HG03457 (cell line): ENCODE data around the gene MBP.
A peak's percentile ranks its signal among the peaks of the same experiment; 100 is the strongest.

Experiments used
- ATAC-seq: cut with Tn5 transposase; IDR thresholded peaks from one replicate; pipeline ENCODE4 v1.9.1; 2021; ENCODE audit warnings: moderate number of reproducible peaks; ENCODE audit not compliant: unreplicated experiment

The MBP gene

GRCh38 chr18:77103187-77103850 is 29.3 kb downstream of the MBP start:
- ATAC-seq, result no peak

- ATAC-seq, result peak; percentile 63
Observed at GRCh38 chr18:77102259-77103040, 30.1 kb downstream of the MBP start.

DNA sequence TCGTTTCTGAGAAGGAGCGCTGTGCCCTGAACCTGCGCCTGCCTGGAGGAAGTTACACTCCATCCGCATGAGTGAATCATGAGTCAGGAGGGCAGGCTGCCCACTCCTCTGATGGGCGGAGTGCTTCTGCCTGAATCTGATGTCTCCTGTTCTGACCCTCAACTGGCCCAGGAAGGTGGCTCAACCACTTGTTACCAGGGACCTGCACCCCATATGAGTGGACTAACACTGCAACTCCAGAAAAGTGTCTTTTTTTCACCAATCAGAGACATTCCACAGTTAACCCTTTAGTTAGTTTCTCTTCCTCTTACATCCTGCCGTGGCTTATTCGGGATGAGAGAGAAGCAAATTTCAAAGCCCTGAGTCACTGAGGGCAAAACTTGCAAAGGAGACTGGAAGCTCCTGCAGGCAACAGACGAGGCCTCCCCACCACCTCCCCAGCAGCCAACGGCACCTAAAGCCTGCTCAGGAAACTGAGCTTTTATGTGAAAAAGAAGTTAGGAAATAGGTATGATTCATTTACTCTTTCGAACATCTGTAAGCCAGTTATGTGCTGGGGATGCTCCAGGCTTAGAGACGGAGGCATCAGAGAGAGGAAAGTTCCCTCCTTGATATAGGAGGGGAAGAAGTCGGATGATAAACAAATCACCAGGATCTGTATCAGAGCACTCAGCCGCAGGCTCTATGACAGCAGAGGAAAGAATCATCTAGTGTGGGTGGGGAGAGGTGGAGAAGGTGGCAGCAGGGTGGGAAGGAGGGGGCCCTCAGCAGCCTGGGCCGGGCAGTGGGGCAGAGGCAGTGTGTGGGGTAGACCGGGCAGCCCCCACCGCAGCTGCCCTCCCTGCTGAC is 30.9 kb downstream of the MBP start:
- peak; percentile 33 for ATAC-seq

DNA sequence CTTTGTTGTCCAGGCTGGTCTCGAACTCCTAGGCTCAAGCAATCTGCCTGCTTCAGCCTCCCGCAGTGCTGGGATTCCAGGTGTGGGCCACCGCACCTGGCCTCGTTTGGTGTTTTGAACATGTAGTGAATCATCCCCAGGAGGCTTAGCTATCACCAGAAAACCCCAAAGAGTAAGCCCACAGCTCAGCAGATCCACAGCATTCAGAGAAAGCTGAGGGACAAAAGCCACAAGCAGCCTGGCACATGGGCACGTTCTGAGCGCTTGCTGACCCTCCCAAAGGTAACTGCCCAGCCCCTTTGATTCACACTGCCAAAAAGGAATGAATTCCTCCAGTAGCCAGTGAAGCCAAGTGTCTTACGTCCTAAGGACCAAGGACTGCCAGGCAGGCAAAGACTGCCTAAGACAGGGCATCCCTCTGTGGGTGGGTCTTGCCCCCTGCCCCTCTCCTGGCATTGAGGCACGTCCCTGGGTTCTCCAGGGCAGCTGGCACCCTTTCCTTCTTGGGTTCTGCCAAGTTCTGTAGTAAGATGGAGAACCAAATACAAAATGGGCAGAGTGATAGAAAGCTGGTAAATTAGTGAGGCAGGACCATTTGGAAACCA is 31.7 kb downstream of the MBP start:
- ATAC-seq, result no peak

DNA sequence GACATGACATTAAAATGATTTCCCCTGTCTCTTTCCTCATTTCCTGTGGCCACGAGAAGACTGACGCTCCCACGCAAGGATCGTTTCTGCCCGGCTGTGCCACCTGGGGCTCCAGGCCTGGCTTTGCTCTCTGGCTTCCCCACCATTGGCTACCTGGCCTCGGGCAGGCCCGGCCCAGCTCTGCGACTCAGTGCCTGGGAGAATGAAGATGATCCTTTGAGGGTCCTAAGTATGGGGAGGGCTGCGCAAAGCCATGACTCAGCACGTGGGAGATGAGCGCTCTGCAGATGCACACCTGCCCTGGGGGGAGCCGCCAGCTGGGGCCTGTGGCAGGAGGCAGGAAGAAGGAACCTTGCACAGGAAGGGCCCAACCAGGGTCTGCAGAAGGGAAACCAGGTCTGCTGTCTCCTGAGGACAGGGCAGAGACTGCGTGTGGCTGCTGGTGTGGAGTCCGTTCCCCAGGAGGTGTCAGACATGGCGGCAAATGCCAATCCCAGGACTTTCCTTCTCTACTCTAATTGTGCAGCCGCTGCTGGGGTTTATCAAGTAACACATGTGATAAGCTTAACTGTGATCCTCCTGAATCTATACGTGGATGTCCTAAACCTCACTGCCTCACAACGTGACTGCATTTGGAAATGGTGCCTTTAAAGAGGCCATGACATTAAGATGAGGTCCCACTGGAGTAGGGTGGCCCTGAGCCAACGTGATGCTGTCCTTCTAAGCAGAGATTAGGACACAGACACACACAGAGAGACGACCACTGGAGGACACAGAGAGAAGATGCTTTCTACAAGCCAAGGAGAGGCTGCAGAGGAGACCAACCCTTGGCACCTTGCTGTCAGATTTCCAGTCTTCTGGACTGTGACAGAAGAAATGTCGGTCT is 32.9 kb downstream of the MBP start:
- no peak for ATAC-seq

DNA sequence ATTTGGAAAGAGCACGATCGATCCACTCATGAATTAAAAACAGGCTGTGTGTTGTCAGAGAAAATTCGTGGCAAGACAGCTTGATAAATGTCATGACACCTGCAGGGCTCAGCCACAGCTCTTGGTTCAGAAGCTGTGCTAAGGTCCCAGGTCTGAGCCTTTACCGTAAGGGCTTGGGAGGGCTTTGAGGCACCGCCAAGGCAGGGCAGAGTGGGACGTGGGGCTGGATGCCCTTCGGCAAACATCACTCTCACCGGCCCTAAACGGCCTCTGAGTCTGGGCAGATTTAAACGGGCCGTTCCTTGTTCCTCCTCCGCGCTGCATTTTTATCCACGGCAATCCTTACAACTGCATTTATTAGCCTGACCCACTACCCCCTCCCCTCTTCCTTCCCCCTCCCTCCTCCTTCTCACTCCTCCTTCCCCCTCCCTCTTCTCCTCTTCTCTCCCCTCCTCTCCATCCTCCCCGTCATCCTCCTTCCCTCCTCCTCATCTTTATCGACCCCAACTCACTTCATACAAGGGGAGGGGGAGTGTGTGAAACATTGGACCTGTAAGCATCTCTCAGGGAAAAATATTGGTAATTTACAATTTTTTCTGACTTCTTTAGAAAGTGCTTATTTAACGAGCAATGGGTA is 33.9 kb downstream of the MBP start:
- no peak for ATAC-seq

DNA sequence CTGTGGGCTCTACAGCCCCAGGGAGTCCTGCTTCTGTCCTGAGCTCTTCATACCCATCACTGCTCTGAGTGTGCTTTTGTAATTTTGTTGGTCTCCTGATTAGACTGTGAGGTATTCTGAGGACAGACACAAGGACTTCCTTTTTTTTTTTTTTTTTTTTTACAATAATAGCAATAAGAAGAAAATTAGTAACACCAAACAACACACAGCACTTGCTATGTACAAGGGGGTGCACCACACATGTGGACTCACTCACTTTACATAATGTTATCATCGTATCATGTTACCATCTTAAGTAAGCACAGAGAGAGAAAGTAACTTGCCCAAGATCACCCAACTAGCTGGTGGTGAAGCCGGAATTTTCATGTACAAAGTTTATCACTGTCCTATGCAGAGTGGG is 34.6 kb downstream of the MBP start:
- no peak for ATAC-seq

DNA sequence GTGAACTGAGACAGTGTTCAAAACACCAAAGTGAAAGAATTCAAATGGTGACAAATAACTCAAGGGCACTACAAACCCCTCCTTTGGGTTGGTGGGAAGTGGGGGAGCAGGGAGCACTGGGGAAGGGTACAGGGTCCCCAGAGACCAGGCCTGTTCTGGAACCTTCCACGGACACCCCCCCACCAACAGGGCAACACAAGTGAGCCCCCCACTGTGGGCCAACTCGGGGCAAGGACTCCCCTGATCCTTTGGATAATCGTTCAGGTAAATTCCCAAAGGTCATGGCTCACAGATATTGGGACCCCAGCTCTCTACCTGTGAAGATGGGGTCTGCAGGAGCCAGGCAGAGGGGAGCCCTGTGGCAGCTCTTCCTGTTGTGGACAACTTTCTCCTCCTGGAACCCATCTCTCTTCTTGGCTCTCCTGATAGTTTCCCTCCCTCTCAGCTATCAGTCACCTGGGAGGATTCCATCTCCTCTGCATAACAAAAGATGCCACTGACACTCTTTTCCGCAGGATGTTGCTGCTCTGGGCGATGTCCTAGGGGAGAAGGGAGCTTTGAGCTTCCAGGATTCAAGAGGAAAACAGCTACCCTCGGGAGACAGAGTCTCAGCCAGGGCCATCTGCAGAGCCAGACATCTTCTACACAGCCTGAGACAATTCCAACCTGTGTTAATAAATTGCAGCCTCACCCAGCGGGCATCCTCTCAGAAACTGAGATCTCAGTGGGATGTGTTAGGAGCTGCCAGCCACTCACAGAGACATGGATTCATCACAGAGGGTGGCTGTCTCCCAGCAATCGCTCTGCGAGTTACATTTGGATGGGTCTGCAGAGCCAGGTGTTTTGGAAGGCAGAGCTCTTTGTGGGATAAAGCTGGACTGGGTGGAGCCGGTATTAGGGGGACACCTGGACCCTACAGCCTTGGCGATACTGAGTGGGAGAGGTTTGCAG is 35.4 kb downstream of the MBP start:
- ATAC-seq, result no peak

- ATAC-seq, result no peak
Observed at GRCh38 chr18:77095391-77096371, 36.9 kb downstream of the MBP start.

GRCh38 chr18:77093586-77093985 is 39.0 kb downstream of the MBP start:
- no peak for ATAC-seq

- ATAC-seq, result no peak
Observed at GRCh38 chr18:77093067-77093430, 39.5 kb downstream of the MBP start.

DNA sequence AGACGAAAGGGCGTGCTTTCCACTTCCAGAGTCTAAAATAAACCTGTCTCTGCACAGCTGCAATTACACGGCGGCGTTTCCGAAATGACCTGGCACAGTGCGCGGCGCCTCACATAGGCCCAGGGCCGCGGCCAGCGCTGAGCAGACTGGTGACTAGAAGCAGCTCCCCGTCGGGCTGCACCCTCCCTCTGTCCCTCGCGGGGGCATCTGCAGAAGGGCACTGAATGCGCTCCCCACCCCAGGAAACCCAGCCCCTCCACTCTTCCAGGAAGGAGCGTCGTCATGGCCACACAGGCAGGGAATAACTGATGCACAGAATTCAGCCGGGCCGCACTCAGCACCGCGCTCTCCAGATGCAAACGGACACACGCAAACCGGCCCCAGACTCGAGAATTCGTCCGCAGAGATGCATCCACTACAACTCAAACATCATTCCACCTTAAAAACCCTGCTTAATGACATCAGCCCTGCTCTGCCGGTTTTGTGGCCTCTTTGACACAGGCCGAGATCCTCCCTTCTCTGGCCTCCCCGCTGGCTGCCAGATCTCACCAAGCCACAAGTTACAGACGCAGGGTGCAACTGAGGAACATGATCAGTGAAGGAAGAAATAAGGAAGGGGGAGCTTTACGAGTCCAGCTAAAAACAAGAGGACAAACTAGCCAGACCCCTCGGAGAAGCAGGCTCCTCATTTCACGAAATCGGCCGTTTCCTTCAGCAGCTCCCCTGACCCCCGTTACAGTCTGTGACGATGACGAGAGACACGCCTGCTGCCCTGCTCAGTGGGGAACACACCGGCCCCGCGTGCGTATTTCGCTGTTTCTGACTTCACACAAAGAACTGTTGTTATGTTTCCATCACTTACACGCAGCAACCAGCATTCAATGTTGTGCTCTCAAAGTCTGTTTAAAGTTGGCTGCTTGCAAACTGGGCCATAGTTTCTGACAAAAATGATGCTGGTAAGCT is 40.2 kb downstream of the MBP start:
- ATAC-seq, result no peak

- ATAC-seq, result no peak
Observed at GRCh38 chr18:77091366-77091765, 41.2 kb downstream of the MBP start.

DNA sequence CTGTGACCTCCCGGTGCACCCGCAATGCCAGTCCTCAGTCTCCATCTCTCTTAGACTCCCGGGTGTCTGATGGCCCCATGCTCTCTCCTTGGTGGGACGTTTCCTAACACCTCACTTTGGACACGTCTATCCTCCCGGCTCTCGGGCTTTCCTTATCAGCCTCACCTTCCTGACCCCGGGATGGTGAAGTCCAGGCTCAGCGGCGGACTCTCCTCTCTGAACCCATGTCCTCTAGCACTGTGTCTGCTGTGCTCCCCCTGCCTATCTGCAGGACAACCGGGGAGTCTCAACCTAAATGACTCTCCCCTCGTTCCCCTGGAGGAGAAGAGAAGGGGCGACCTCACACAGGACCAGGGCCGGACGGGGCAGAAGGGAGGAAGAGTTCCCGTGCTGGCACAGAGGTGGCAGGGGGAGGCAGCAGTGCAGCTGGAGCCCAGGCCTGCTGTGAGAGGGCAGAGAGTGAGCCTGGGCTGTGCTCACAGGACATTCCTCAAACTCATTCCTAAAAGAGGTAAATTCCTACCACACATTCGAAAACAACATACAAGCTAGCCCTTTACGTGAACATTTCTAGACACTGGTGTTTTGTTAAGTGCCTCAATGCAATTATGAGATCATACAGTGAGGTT is 41.9 kb downstream of the MBP start:
- ATAC-seq, result no peak

GRCh38 chr18:77089723-77090285 is 42.8 kb downstream of the MBP start:
- no peak for ATAC-seq
